DMS79 (cell line): Measurements from ENCODE around the gene SIRT7.
A peak's percentile ranks its signal among the peaks of the same experiment; 100 is the strongest.

Source experiments
- DNase-seq: peaks from one replicate; lab custom pipeline; 2025; lab: John Stamatoyannopoulos, UW

Gene SIRT7, protein sequence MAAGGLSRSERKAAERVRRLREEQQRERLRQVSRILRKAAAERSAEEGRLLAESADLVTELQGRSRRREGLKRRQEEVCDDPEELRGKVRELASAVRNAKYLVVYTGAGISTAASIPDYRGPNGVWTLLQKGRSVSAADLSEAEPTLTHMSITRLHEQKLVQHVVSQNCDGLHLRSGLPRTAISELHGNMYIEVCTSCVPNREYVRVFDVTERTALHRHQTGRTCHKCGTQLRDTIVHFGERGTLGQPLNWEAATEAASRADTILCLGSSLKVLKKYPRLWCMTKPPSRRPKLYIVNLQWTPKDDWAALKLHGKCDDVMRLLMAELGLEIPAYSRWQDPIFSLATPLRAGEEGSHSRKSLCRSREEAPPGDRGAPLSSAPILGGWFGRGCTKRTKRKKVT

DNA sequence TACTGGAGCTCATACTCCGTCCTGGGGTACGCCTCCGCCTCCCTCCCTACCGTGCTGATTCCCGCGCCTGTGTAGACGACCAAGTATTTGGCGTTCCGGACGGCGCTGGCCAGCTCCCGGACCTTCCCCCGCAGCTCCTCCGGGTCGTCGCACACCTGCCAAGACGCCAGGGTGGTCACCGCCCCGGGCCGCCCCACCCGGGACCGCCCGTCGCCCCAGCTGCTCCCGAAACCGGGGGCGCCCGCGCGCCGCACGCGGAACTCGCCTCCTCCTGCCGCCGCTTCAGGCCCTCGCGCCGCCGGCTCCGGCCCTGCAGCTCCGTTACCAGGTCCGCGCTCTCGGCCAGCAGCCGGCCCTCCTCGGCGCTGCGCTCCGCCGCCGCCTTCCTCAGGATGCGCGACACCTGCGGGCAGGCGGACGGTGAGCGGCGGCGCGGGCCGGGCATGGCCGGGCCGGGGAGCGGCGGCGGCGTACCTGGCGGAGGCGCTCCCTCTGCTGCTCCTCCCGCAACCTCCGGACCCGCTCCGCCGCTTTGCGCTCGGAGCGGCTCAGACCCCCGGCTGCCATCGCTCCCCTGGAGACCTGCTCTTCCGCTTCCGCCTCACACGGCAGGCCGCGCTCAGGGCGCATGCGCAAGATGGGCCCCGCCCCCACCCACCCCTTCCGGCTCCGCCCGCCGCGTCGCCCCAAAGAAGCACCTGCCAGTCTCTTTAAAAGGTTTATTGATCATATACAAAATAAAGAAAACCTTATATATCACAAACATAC, at the start of gene SIRT7:
Gene SIRT7 (minus strand): TSS at position 612 of the 768 bp plus-strand sequence. CDS start 45 bp downstream, at position 567.
- peak; percentile 11 for DNase-seq

- no peak for DNase-seq
These were observed 49.2 kb upstream of the SIRT7 start for GRCh38 chr17:81967244-81967532.

- DNase-seq, result no peak
These were observed 48.6 kb upstream of the SIRT7 start for GRCh38 chr17:81966343-81967243.

GRCh38 chr17:81964081-81964849, 46.3 kb upstream of the SIRT7 start:
- DNase-seq, result no peak

DNA sequence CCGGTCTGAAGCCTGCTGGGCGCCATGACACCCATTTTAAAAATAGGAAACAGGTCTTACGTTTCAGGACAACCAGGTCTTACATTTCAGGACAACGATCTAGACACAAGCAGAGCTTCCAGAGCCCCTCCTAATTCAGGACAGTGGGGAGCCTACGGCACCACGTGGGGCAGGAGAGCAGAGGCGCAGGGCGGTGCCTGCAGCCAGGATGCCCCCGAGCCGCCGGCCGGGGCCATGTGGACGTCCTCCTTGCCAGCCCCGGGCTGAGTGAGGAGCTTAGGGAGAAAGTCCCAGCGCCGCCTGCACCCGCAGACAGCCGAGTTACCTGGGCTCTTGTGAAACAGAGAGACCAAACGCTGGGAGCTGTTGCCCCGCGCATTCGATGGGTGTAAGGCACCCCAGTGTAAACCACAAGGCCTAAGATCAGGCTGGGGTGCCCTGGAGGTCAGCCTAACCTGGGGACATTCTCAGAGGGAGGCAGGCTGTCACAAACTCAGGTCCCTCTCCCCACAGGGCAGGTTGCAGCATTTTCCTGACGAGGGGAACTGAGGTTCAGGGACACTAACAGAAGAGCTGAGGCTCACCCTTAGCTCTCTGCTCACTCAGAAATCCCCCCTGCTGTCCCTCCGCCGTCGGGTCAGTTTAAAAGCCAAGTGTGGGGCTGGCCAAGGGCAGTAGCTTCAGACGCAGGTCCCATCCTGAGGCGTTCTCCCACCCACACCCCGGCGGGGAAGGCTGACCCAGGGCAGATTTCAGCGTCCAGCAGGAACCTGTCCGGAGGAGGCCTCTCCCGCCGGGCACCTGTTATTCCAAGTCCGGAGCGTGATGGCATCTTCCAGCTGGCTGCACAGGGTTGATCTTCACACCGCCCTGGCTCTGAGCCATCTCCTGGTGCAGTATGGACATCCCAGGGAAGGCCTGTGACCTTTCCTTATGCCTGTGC, 44.8 kb upstream of the SIRT7 start:
- DNase-seq, result no peak

GRCh38 chr17:81961521-81962498, 43.8 kb upstream of the SIRT7 start:
- no peak for DNase-seq

GRCh38 chr17:81961087-81961511, 43.1 kb upstream of the SIRT7 start, which contains the start of gene NOTUM:
Gene NOTUM, minus strand, starts transcription at chr17:81961187. Its CDS starts 278 bp downstream, at chr17:81960909.
- no peak for DNase-seq

- DNase-seq, result no peak
These were observed 42.4 kb upstream of the SIRT7 start for GRCh38 chr17:81960130-81960958.

DNA sequence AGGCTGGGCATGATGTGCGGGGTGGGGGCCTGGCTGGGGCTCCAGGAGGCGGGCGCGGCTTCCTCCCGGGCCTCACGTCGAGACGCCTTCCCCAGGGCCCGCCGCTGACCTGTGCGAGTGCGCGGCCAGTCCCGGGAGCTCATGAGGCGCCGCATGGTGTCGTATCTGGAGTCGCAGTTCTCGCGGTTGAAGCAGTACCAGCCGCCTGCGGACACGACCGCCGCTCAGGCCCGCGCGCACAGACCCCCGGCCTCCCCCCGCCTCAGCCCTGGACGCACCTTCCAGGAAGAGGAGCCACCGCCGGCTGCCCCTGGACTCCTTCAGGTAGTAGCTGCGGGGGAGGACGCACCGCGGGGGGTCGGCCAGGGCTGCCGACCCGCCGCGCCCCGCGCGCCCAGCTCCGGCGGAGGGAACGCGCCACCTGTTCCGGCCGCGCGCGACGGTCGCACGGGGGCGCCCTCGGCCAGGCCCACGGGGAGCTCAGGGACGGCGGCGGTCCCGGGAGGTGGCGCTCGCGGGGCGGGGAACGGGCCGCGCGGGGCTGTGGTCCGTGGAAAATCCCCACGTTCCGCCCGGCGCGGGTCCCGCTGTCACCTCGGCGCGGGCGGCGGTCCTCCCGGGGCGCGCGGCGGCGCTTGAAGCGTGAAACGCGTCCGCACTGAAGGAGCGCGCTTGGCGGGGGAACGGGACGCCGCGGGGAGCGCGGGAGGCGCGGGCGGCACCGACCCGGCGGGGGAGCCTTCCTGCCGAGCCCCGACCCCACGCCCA, 41.6 kb upstream of the SIRT7 start:
- no peak for DNase-seq

GRCh38 chr17:81958633-81959342, 40.8 kb upstream of the SIRT7 start:
- DNase-seq, result no peak

GRCh38 chr17:81957691-81958432, 39.9 kb upstream of the SIRT7 start:
- DNase-seq, result no peak

GRCh38 chr17:81956607-81957589, 38.9 kb upstream of the SIRT7 start:
- no peak for DNase-seq

DNA sequence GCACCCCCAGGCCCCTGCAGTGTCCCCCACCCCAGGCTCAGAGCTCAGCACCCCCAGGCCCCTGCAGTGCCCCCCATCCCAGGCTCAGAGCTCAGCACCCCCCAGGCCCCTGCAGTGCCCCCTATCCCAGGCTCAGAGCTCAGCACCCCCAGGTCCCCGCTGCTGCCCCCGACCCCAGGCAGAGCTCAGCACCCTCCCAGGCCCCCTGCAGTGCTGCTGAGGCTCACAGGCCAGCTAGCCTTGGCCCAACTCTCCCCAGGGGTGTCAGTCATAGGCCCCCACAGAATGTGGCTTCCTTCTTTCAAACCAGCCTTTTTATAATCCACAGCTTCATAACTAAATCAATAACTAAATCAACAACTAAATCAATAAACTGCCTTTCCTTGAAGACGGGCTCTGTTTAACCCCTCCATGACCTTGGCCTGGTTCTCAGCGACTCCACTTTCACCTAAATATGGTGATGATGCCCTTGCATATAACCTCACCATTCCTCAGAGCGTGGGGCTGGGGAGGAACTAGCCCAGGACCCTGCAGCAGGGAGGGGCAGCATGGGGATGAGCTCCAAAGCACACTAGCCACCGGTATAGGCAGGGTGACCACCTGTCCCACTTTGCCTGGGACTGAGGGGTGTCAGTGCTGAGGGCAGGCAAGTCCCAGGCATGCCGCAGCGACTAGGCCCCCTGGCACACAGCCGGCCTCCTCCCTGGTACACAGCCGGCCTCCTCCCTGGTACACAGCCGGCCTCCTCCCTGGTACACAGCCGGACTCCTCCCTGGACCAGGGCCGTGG, 38.0 kb upstream of the SIRT7 start:
- no peak for DNase-seq
